Measurements from ENCODE around the gene ZNF260. TPM values are rescaled to one million over a fixed set of nuclear protein-coding genes. Genes with fewer than 3 reads are reported as not detected.

ZNF260 gene
- total RNA-seq, 1 experiment from 2014 or later: 25.2 TPM

DNA sequence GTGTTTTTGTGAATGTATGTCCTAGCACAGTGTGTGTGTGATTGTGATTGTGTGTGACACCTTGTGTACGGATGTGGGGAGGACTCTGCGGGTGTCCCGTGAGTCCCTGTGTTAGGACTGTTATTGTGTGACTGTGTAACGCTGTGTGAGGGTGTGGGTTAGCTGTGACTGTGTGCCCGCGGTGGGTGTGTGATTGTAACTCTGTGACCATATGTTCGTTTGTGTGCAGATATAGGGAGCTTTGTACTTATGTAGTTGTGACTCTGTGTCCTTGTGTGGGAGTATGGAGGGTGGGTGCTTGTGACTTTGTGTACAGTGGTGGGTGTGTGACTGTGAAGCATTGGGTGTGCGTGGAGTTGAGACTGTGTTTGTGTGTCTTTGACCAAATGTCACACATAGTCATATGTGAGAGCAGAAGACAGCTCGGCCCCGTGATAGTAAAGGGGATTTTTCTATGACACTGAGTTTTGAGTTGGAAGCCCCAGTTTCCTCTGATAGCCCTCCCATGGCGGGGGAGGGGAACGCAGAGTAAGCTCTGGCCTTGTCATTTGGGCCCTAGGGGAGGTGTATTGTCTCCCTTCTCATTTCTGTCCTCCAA is 949 bp upstream of the ZNF260 start:
- H3K4me3 ChIP-seq (ENCODE audit: low read depth in 2 of 2, low read length in 2 of 2): peak overlapping the region; percentile 72 to 95
- peaks cover 40% of the 10 kb centered on the region for H3K9me3 ChIP-seq (ENCODE audit: control insufficient read depth, insufficient read depth, low read depth, low read length)
- no peaks in the 10 kb centered on the region for H3K27me3 ChIP-seq (ENCODE audit: control insufficient read depth, insufficient read depth, low read length)
- no TSS peak for BruUV-seq (replicated peaks)
- DNase-seq (ENCODE audit: low read depth, low spot score): no peak
- peak; percentile 34 for ATAC-seq
- TF ChIP-seq, protein P1, sequence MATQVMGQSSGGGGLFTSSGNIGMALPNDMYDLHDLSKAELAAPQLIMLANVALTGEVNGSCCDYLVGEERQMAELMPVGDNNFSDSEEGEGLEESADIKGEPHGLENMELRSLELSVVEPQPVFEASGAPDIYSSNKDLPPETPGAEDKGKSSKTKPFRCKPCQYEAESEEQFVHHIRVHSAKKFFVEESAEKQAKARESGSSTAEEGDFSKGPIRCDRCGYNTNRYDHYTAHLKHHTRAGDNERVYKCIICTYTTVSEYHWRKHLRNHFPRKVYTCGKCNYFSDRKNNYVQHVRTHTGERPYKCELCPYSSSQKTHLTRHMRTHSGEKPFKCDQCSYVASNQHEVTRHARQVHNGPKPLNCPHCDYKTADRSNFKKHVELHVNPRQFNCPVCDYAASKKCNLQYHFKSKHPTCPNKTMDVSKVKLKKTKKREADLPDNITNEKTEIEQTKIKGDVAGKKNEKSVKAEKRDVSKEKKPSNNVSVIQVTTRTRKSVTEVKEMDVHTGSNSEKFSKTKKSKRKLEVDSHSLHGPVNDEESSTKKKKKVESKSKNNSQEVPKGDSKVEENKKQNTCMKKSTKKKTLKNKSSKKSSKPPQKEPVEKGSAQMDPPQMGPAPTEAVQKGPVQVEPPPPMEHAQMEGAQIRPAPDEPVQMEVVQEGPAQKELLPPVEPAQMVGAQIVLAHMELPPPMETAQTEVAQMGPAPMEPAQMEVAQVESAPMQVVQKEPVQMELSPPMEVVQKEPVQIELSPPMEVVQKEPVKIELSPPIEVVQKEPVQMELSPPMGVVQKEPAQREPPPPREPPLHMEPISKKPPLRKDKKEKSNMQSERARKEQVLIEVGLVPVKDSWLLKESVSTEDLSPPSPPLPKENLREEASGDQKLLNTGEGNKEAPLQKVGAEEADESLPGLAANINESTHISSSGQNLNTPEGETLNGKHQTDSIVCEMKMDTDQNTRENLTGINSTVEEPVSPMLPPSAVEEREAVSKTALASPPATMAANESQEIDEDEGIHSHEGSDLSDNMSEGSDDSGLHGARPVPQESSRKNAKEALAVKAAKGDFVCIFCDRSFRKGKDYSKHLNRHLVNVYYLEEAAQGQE (IDR thresholded peaks at IDR 0.05; ENCODE audit: insufficient read depth in 1 of 2, low read depth in 2 of 2, low read length in 1 of 2): no peak
- TF ChIP-seq TCF7L2 (IDR thresholded peaks at IDR 0.05; ENCODE audit: low read depth, low read length) (no peak), SIN3A (IDR thresholded peaks at IDR 0.05; ENCODE audit: borderline replicate concordance, insufficient read depth, low read depth, low read length) (no peak), POLR2AphosphoS5 (IDR thresholded peaks at IDR 0.05; ENCODE audit: low read depth, low read length) (no peak)
- TF ChIP-seq, protein P2, sequence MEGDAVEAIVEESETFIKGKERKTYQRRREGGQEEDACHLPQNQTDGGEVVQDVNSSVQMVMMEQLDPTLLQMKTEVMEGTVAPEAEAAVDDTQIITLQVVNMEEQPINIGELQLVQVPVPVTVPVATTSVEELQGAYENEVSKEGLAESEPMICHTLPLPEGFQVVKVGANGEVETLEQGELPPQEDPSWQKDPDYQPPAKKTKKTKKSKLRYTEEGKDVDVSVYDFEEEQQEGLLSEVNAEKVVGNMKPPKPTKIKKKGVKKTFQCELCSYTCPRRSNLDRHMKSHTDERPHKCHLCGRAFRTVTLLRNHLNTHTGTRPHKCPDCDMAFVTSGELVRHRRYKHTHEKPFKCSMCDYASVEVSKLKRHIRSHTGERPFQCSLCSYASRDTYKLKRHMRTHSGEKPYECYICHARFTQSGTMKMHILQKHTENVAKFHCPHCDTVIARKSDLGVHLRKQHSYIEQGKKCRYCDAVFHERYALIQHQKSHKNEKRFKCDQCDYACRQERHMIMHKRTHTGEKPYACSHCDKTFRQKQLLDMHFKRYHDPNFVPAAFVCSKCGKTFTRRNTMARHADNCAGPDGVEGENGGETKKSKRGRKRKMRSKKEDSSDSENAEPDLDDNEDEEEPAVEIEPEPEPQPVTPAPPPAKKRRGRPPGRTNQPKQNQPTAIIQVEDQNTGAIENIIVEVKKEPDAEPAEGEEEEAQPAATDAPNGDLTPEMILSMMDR (IDR thresholded peaks at IDR 0.05): no peak
- peaks cover 7% of the 10 kb centered on the region; the same call in 1 of the 2 replicates for H3K36me3 ChIP-seq (ENCODE audit: control insufficient read depth, insufficient read depth, low read length)
- CTCF ChIA-PET: no interaction called here
- POLR2A ChIA-PET: interaction anchor here (0.6 to 1.0 kb wide), 3 partner anchors 16 to 963 kb away, joined by 3 to 7 read pairs (median 3); no protein-coding TSS in a partner anchor
- peaks cover 4% of the 10 kb centered on the region; the same call in 1 of the 2 replicates for H3K4me1 ChIP-seq (ENCODE audit: control insufficient read depth, insufficient read depth, low read length)
- intact Hi-C loops (cut with micrococcal nuclease; ENCODE audit: unreplicated experiment) (no loop called here), in situ Hi-C loops (cut with HindIII; ENCODE audit: low pct_unique_long_range_greater_than_20kb, low sequenced_read_pairs) (no loop called here)
- peak overlapping the region; percentile 95 for H3K27ac ChIP-seq (ENCODE audit: low read length)

DNA sequence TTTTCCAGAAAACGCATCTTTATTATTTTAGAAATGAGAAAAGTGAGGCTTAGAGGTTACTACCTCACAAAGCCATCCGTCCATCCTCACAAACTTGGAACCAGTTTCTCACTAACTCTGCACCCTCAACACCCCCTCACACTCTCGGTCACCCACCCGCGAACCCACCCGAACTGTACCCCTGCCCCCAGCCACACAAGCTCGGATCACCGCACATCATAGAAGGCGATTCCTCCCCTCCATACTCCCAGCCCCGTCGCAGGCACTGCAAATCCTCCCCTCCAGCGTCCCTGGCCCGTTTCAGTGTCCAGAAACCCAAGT is 238 bp downstream of the ZNF260 start:
- peak; percentile 39 for ATAC-seq
- CTCF ChIA-PET: no interaction called here
- POLR2A ChIA-PET: interaction anchor here (0.6 kb wide), 2 partner anchors 45 to 102 kb away, joined by 3 to 8 read pairs; partner anchors contain the start of gene ZNF529

More for the DNA sequence above, 238 bp downstream of the ZNF260 start:
- no peak for DNase-seq (ENCODE audit: low read depth, low spot score)
- BruUV-seq (replicated peaks): no TSS peak
- Histone ChIP-seq H3K27ac (ENCODE audit: low read length) (peak overlapping the region; percentile 95), H3K36me3 (ENCODE audit: control insufficient read depth, insufficient read depth, low read length) (peaks cover 9% of the 10 kb centered on the region; the same call in 1 of the 2 replicates), H3K27me3 (ENCODE audit: control insufficient read depth, insufficient read depth, low read length) (no peaks in the 10 kb centered on the region), H3K4me1 (ENCODE audit: control insufficient read depth, insufficient read depth, low read length) (peaks cover 4% of the 10 kb centered on the region; the same call in 1 of the 2 replicates), H3K4me3 (ENCODE audit: low read depth in 2 of 2, low read length in 2 of 2) (peak overlapping the region; percentile 72 to 95), H3K9me3 (ENCODE audit: control insufficient read depth, insufficient read depth, low read depth, low read length) (peaks cover 43% of the 10 kb centered on the region)
- in situ Hi-C loops (cut with HindIII; ENCODE audit: low pct_unique_long_range_greater_than_20kb, low sequenced_read_pairs): no loop called here
- intact Hi-C loops (cut with micrococcal nuclease; ENCODE audit: unreplicated experiment): no loop called here
- TF ChIP-seq POLR2AphosphoS5 (IDR thresholded peaks at IDR 0.05; ENCODE audit: low read depth, low read length): no peak
- TF ChIP-seq, protein P1 (IDR thresholded peaks at IDR 0.05; ENCODE audit: insufficient read depth in 1 of 2, low read depth in 2 of 2, low read length in 1 of 2): no peak
- TF ChIP-seq, protein P2 (IDR thresholded peaks at IDR 0.05): no peak
- no peak for TF ChIP-seq TCF7L2 (IDR thresholded peaks at IDR 0.05; ENCODE audit: low read depth, low read length)
- TF ChIP-seq SIN3A (IDR thresholded peaks at IDR 0.05; ENCODE audit: borderline replicate concordance, insufficient read depth, low read depth, low read length): no peak
